ENCODE measurements around the gene IFT57. TPM values are rescaled to one million over a fixed set of nuclear protein-coding genes. Genes with fewer than 3 reads are reported as not detected.
"Not testable (repeated sequence)": the region's sequence is repeated elsewhere in the genome, so short reads cannot be mapped to it uniquely, and the experiment has no call there.

Gene IFT57
- total and polyA plus RNA-seq, 2 donors: 33.8 to 80.1 TPM

GRCh38 chr3:108177536-108177935 is 44.7 kb downstream of the IFT57 start:
- Histone ChIP-seq H3K27ac (ENCODE audit: low read depth) (no peak overlapping the region), H3K36me3 (ENCODE audit: insufficient read depth) (no peaks in the 10 kb centered on the region), H3K4me1 (ENCODE audit: insufficient read depth) (no peaks in the 10 kb centered on the region), H3K4me3 (ENCODE audit: low read depth, low read length) (no peak overlapping the region)
- 91% methylated on average over 2 of the region's 2 CpGs for WGBS
- DNase-seq (ENCODE audit: extremely low spot score): no peak

- H3K4me1 ChIP-seq (ENCODE audit: insufficient read depth): no peaks in the 10 kb centered on the region
- no peak overlapping the region for H3K27ac ChIP-seq (ENCODE audit: low read depth)
- no peaks in the 10 kb centered on the region for H3K36me3 ChIP-seq (ENCODE audit: insufficient read depth)
- H3K4me3 ChIP-seq (ENCODE audit: low read depth, low read length): no peak overlapping the region
- 84% methylated on average over 1 of the region's 1 CpG for WGBS
- no peak for DNase-seq (ENCODE audit: extremely low spot score)
Observed at GRCh38 chr3:108175352-108175751, 46.9 kb downstream of the IFT57 start.

DNA sequence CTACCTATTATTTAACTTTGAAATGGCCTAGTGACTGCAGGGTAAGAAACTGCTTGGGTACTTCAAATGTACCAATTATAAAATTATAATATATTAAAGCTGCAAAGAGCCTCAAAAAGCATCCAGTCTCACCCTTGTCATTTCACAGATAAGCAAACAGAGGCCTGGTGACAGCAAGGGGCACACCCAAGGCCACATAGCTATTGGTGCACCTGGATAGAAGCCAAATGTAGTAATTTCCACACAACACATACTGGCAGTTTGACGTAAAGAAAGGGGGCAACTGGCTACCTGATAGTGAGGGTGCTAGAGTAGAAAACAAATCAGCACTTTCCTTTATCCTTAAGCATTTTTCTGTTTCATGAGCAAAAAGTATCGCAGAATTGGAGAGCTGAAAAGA is 51.1 kb downstream of the IFT57 start:
- no peaks in the 10 kb centered on the region for H3K36me3 ChIP-seq (ENCODE audit: insufficient read depth)
- no peaks in the 10 kb centered on the region for H3K4me1 ChIP-seq (ENCODE audit: insufficient read depth)
- WGBS: 97% methylated on average over 2 of the region's 2 CpGs
- no peak overlapping the region for H3K27ac ChIP-seq (ENCODE audit: low read depth)
- no peak overlapping the region for H3K4me3 ChIP-seq (ENCODE audit: low read depth, low read length)
- no peak for DNase-seq (ENCODE audit: extremely low spot score)

- H3K36me3 ChIP-seq (ENCODE audit: insufficient read depth): peaks cover 3% of the 10 kb centered on the region
- H3K4me3 ChIP-seq (ENCODE audit: low read depth, low read length): no peak overlapping the region
- no peak overlapping the region for H3K27ac ChIP-seq (ENCODE audit: low read depth)
- H3K4me1 ChIP-seq (ENCODE audit: insufficient read depth): no peaks in the 10 kb centered on the region
- no peak for DNase-seq (ENCODE audit: extremely low spot score)
Observed at GRCh38 chr3:108164391-108164790, 57.8 kb downstream of the IFT57 start.

DNA sequence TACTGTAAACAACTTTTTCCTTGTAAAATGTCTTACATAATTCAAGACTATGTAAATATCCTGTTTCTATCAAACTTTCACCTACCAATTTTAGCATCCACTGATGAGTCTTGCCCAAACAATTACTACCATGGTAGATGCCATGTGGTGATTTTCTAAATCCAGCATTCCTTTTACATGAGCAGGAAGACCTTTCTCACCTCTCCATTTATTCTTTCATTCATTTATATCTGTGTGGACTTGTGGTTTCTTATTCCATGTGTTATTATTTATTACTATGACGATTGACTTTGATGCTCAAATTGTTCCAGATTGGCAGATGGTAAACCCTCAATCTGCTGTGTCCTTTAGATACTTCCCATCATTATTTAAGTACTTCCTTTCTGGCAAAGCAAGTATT is 62.4 kb downstream of the IFT57 start:
- H3K4me3 ChIP-seq (ENCODE audit: low read depth, low read length): no peak overlapping the region
- no peaks in the 10 kb centered on the region for H3K4me1 ChIP-seq (ENCODE audit: insufficient read depth)
- H3K27ac ChIP-seq (ENCODE audit: low read depth): no peak overlapping the region
- 80% methylated on average over 1 of the region's 1 CpG for WGBS
- DNase-seq (ENCODE audit: extremely low spot score): no peak
- H3K36me3 ChIP-seq (ENCODE audit: insufficient read depth): peaks cover 3% of the 10 kb centered on the region

GRCh38 chr3:108159105-108159504 is 63.1 kb downstream of the IFT57 start:
- Histone ChIP-seq H3K27ac (ENCODE audit: low read depth) (no peak overlapping the region), H3K36me3 (ENCODE audit: insufficient read depth) (peaks cover 3% of the 10 kb centered on the region), H3K4me3 (ENCODE audit: low read depth, low read length) (no peak overlapping the region), H3K4me1 (ENCODE audit: insufficient read depth) (no peaks in the 10 kb centered on the region)
- WGBS: 92% methylated on average over 7 of the region's 7 CpGs
- DNase-seq (ENCODE audit: extremely low spot score): no peak

- whole genome bisulfite sequencing: 90% methylated on average over 1 of the region's 1 CpG
- Histone ChIP-seq H3K4me1 (ENCODE audit: insufficient read depth) (no peaks in the 10 kb centered on the region), H3K4me3 (ENCODE audit: low read depth, low read length) (no peak overlapping the region), H3K36me3 (ENCODE audit: insufficient read depth) (peaks cover 3% of the 10 kb centered on the region), H3K27ac (ENCODE audit: low read depth) (no peak overlapping the region)
- no peak for DNase-seq (ENCODE audit: extremely low spot score)
Observed at GRCh38 chr3:108158251-108158650, 64.0 kb downstream of the IFT57 start.

DNA sequence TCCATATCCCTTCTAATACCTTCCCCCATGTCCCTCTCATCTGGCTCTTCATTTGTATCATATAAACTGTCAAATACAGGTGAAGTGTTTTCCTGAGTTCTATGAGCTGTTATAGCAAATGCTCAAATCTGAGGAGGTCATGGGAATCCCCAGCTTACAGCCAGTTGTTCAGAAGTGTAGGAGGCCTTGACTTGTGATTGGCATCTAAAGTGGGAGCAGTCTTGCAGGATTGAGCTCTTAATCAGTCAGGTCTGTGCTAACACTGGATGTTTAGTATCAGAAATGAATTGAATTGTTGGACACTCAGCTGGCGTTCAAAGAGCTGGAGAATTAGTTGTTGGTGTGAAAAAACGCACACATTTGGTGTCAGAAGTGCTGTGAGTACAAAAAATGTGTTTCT is 65.0 kb downstream of the IFT57 start:
- Histone ChIP-seq H3K36me3 (ENCODE audit: insufficient read depth) (peaks cover 3% of the 10 kb centered on the region), H3K27ac (ENCODE audit: low read depth) (no peak overlapping the region), H3K4me3 (ENCODE audit: low read depth, low read length) (no peak overlapping the region), H3K4me1 (ENCODE audit: insufficient read depth) (no peaks in the 10 kb centered on the region)
- 90% methylated on average over 2 of the region's 2 CpGs for WGBS
- DNase-seq (ENCODE audit: extremely low spot score): no peak

DNA sequence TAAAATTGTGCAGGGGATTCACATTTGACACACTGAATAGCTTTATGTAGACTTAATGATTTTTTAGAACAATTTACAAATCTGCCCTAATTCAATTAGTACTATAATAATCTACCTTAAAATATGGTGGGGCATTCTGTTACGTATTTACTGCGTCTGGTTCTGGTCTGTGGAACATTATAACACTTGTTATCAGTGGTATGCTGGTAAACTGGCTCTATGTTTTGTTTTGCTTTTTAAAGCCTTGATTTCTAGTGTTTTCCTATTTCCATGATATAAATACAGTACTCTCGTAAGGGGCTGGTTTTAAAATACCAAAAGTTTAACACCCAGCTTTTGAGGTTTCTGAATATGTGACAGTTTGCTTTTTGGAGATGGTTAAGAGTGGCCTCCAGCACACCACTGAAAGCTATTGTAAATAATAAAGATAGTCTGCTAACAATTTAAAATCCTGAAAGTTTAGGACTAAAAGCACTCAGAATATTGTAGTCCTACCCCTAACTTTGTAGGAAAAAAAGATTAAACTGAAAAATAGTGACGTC is 65.8 kb downstream of the IFT57 start:
- DNase-seq (ENCODE audit: extremely low spot score): no peak
- Histone ChIP-seq H3K27ac (ENCODE audit: low read depth) (no peak overlapping the region), H3K4me1 (ENCODE audit: insufficient read depth) (no peaks in the 10 kb centered on the region), H3K4me3 (ENCODE audit: low read depth, low read length) (no peak overlapping the region), H3K36me3 (ENCODE audit: insufficient read depth) (no peaks in the 10 kb centered on the region)
- WGBS: 68% methylated on average over 4 of the region's 4 CpGs

GRCh38 chr3:108155642-108156041 is 66.6 kb downstream of the IFT57 start:
- H3K4me1 ChIP-seq (ENCODE audit: insufficient read depth); H3K36me3 ChIP-seq (ENCODE audit: insufficient read depth); H3K27ac ChIP-seq (ENCODE audit: low read depth); H3K4me3 ChIP-seq (ENCODE audit: low read depth, low read length); DNase-seq (ENCODE audit: extremely low spot score): not testable (repeated sequence)
- 98% methylated on average over 4 of the region's 4 CpGs for WGBS

GRCh38 chr3:108153451-108153981 is 68.7 kb downstream of the IFT57 start:
- no peak for DNase-seq (ENCODE audit: extremely low spot score)
- WGBS: 79% methylated on average over 7 of the region's 7 CpGs
- Histone ChIP-seq H3K27ac (ENCODE audit: low read depth) (no peak overlapping the region), H3K4me1 (ENCODE audit: insufficient read depth) (no peaks in the 10 kb centered on the region), H3K36me3 (ENCODE audit: insufficient read depth) (no peaks in the 10 kb centered on the region), H3K4me3 (ENCODE audit: low read depth, low read length) (no peak overlapping the region)

DNA sequence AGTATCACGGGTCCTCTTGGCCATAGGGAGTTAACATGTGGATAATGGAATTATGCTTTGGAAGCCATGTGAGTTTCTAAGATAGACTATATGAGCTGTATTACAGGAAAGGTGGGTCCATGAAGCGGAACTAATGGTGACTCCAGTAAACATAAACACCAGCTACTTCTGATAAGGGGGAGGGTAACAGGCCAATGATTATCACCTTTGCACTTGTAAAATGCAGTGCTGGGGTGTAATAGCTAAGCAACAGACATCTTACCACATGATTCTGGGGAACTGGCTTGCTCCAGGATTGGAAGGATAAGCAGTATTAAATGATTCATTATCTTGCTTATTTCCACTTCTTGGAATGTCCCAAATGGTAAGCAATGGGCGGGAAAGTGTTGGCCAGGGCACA is 70.0 kb downstream of the IFT57 start:
- Histone ChIP-seq H3K4me1 (ENCODE audit: insufficient read depth) (no peaks in the 10 kb centered on the region), H3K4me3 (ENCODE audit: low read depth, low read length) (no peak overlapping the region), H3K36me3 (ENCODE audit: insufficient read depth) (no peaks in the 10 kb centered on the region), H3K27ac (ENCODE audit: low read depth) (no peak overlapping the region)
- WGBS: 81% methylated on average over 3 of the region's 3 CpGs
- no peak for DNase-seq (ENCODE audit: extremely low spot score)

DNA sequence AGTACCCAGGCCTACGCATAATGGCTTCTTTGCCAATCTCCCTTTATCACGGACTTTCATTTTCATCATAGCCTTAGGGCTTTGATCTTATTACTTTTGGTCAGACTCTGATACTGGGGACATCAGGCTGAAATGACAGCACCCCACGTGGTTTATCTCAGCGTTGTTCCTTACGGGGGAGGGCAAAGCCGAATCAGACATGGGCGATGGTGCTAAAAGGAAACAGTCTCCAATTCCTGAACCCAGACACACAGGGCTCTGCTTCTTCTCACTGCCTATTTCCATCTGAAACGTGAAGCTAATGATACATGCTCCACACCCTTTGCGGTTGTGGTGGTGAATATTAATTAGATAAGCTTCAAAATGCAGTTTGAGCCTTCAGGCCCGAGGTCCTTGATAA is 72.0 kb downstream of the IFT57 start:
- no peaks in the 10 kb centered on the region for H3K4me1 ChIP-seq (ENCODE audit: insufficient read depth)
- WGBS: 79% methylated on average over 10 of the region's 10 CpGs
- no peak overlapping the region for H3K27ac ChIP-seq (ENCODE audit: low read depth)
- no peaks in the 10 kb centered on the region for H3K36me3 ChIP-seq (ENCODE audit: insufficient read depth)
- DNase-seq (ENCODE audit: extremely low spot score): no peak
- H3K4me3 ChIP-seq (ENCODE audit: low read depth, low read length): no peak overlapping the region

DNA sequence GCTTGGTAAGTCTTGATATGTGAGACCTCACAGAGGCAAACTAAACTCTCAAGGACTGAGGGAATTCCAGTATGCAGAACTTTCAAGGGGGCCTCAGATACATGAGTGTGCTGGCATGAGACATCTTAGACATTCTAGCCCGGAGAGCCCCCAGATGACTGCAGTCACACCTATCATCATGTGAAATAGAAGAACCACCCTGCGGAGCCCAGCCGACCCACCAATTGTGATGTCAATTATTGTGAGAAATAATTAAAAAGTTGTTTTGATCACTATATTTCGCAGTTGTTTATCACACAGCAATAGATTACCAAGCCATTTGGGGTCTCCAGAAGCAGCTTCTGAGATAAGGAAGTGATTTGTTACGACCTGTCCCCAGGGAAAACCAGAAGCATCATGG is 76.1 kb downstream of the IFT57 start:
- H3K36me3 ChIP-seq (ENCODE audit: insufficient read depth): no peaks in the 10 kb centered on the region
- DNase-seq (ENCODE audit: extremely low spot score): no peak
- WGBS: 96% methylated on average over 5 of the region's 5 CpGs
- no peak overlapping the region for H3K4me3 ChIP-seq (ENCODE audit: low read depth, low read length)
- H3K4me1 ChIP-seq (ENCODE audit: insufficient read depth): no peaks in the 10 kb centered on the region
- no peak overlapping the region for H3K27ac ChIP-seq (ENCODE audit: low read depth)

- Histone ChIP-seq H3K4me1 (ENCODE audit: insufficient read depth) (no peaks in the 10 kb centered on the region), H3K36me3 (ENCODE audit: insufficient read depth) (no peaks in the 10 kb centered on the region), H3K4me3 (ENCODE audit: low read depth, low read length) (no peak overlapping the region), H3K27ac (ENCODE audit: low read depth) (no peak overlapping the region)
- WGBS: 79% methylated on average over 1 of the region's 1 CpG
- no peak for DNase-seq (ENCODE audit: extremely low spot score)
Observed at GRCh38 chr3:108145578-108145977, 76.6 kb downstream of the IFT57 start.
